Caki2 (cell line): ENCODE data around the gene GAR1. TPM values are rescaled to one million over a fixed set of nuclear protein-coding genes. Genes with fewer than 3 reads are reported as not detected.
"Not testable (repeated sequence)": the region's sequence is repeated elsewhere in the genome, so short reads cannot be mapped to it uniquely, and the experiment has no call there.

ENCODE experiments used
- DNase-seq: peaks from one replicate; pipeline ENCODE4 v3.0.0-alpha.2; 2015; ENCODE audit warnings: low read depth
- in situ Hi-C: cut with HindIII; loops from 2 replicates; pipeline ENCODE4 v1.10.0; 2016; ENCODE audit warnings: low sequenced_read_pairs, low pct_unique_long_range_greater_than_20kb, mixed read lengths
- total RNA-seq: library from RNA; depleted of rRNA; stranded (reverse); fragments of >200 nt; shearing (Covaris generic); gene quantifications from 2 replicates; pipeline ENCODE4 v1.2.3, GENCODE V29; 2014; ENCODE audit warnings: low replicate concordance

GAR1 gene
- total RNA-seq, 1 experiment from 2014 or later: 11.9 TPM

GRCh38 chr4:109826719-109827118, 11.2 kb downstream of the GAR1 start:
- DNase-seq: no peak
- in situ Hi-C loops: no loop called here

GRCh38 chr4:109827672-109828071, 12.1 kb downstream of the GAR1 start, which contains the start of gene RRH:
Gene RRH (plus strand): TSS chr4:109827972. CDS start chr4:109828028, 56 bp downstream.
- in situ Hi-C loops: no loop called here
- DNase-seq: no peak

GRCh38 chr4:109833756-109834155, 18.2 kb downstream of the GAR1 start:
- no peak for DNase-seq
- in situ Hi-C loops: no loop called here

- DNase-seq: no peak
- in situ Hi-C loops: no loop called here
These were observed 21.4 kb downstream of the GAR1 start for GRCh38 chr4:109836985-109837384.

GRCh38 chr4:109846395-109847098, 31.0 kb downstream of the GAR1 start:
- no peak for DNase-seq
- in situ Hi-C loops: no loop called here

GRCh38 chr4:109847896-109848442, 32.4 kb downstream of the GAR1 start, which contains the start of gene LRIT3:
Gene LRIT3 (plus strand): TSS chr4:109848107. CDS start chr4:109848202, 95 bp downstream.
- in situ Hi-C loops: no loop called here
- DNase-seq: no peak

GRCh38 chr4:109848501-109848900, 32.9 kb downstream of the GAR1 start:
- in situ Hi-C loops: no loop called here
- DNase-seq: no peak

- DNase-seq: no peak
- in situ Hi-C loops: no loop called here
These were observed 35.0 kb downstream of the GAR1 start for GRCh38 chr4:109850601-109851000.

GRCh38 chr4:109859426-109860300, 44.1 kb downstream of the GAR1 start:
- DNase-seq, in situ Hi-C loops: not testable (repeated sequence)

- no peak for DNase-seq
- in situ Hi-C loops: no loop called here
These were observed 45.7 kb downstream of the GAR1 start for GRCh38 chr4:109861271-109861670.

- in situ Hi-C loops: no loop called here
- no peak for DNase-seq
These were observed 46.5 kb downstream of the GAR1 start for GRCh38 chr4:109861916-109862511.

GRCh38 chr4:109864134-109864533, 48.6 kb downstream of the GAR1 start:
- in situ Hi-C loops: no loop called here
- DNase-seq: no peak

GRCh38 chr4:109870061-109870460, 54.5 kb downstream of the GAR1 start:
- in situ Hi-C loops: no loop called here
- no peak for DNase-seq

- no peak for DNase-seq
- in situ Hi-C loops: no loop called here
These were observed 56.5 kb downstream of the GAR1 start for GRCh38 chr4:109872065-109872464.

- in situ Hi-C loops: no loop called here
- DNase-seq: no peak
These were observed 57.5 kb downstream of the GAR1 start for GRCh38 chr4:109872950-109873656.

GRCh38 chr4:109873791-109874514, 58.4 kb downstream of the GAR1 start:
- DNase-seq: no peak
- in situ Hi-C loops: no loop called here
